ENCODE results near the gene ARHGEF39. TPM values are rescaled to one million over a fixed set of nuclear protein-coding genes. Genes with fewer than 3 reads are reported as not detected.
A peak's percentile ranks its signal among the peaks of the same experiment; 100 is the strongest.

The ARHGEF39 gene
- total and polyA plus RNA-seq, 2 experiments from 2014 or later: 5.2 to 9.4 TPM

DNA sequence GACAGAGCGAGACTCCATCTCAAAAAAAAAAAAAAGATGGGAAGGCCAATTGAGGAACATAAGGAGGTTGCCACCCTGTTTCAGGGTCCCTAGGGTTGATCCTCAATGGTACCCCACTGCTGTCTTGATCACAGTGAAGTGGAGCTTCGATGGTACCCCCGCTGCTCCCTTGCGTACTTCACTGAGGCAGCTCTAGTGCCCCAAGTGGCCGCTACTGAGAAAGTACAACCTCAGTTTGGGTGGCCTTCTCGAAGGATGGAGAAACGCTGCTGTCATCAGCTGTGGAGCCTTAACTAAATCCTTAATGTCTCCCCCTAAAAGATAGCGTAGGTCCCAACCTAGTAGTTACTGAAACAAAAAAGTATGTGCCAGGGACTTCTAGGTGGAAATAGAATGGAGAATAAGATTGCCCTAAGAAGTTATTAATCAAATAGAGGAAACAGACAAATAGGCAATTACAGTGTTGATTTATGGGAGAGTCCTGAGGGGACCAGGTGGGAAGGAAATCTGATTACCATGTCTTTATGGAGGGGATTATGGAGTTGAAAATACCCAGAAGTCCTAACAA is 53.7 kb downstream of the ARHGEF39 start:
- no peaks in the 10 kb centered on the region for H3K9me3 ChIP-seq (ENCODE audit: low read depth)
- H3K4me3 ChIP-seq: no peak overlapping the region
- H3K36me3 ChIP-seq (replicated peaks; ENCODE audit: insufficient read depth, low read depth): no peaks in the 10 kb centered on the region
- no peak overlapping the region for H3K27ac ChIP-seq
- peaks cover 13% of the 10 kb centered on the region for H3K79me2 ChIP-seq
- peaks cover 3% of the 10 kb centered on the region for H3K4me1 ChIP-seq (ENCODE audit: insufficient read depth)
- H3K27me3 ChIP-seq: peaks cover 20% of the 10 kb centered on the region
- 19% methylated on average over 8 of the region's 8 CpGs for WGBS (ENCODE audit: low lambda C conversion rate, missing lambda C conversion rate)
- H4K20me1 ChIP-seq (ENCODE audit: insufficient read depth, poor library complexity, severe bottlenecking): peaks cover 11% of the 10 kb centered on the region
- no peak overlapping the region for H3K4me2 ChIP-seq
- DNase-seq (ENCODE audit: low spot score): peak; percentile 53
- H3K9me2 ChIP-seq (replicated peaks; ENCODE audit: insufficient read depth): no peaks in the 10 kb centered on the region
- no peak overlapping the region for H2AFZ ChIP-seq
- TF ChIP-seq, protein P1, sequence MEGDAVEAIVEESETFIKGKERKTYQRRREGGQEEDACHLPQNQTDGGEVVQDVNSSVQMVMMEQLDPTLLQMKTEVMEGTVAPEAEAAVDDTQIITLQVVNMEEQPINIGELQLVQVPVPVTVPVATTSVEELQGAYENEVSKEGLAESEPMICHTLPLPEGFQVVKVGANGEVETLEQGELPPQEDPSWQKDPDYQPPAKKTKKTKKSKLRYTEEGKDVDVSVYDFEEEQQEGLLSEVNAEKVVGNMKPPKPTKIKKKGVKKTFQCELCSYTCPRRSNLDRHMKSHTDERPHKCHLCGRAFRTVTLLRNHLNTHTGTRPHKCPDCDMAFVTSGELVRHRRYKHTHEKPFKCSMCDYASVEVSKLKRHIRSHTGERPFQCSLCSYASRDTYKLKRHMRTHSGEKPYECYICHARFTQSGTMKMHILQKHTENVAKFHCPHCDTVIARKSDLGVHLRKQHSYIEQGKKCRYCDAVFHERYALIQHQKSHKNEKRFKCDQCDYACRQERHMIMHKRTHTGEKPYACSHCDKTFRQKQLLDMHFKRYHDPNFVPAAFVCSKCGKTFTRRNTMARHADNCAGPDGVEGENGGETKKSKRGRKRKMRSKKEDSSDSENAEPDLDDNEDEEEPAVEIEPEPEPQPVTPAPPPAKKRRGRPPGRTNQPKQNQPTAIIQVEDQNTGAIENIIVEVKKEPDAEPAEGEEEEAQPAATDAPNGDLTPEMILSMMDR (IDR thresholded peaks at IDR 0.05; ENCODE audit: poor library complexity): peak; percentile 61
- TF ChIP-seq EZH2 (IDR thresholded peaks at IDR 0.05; ENCODE audit: borderline replicate concordance): no peak

DNA sequence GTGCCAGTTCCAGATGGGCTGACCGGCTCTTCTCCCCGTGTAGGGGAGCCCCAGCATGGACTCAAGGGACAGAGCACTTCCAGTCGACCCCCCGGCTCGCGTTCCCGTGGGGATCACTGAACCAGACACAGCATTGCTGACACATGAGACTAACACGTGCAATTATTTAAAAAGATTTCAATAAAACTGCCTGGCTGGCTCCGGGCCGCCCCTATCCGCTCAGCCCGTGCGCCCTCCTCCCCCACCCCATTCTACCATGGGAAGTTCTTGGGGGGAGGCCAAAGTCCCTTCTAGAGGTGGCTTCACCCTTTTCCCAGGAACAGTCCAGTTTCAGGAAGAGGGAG is 55.2 kb downstream of the ARHGEF39 start:
- peaks cover 8% of the 10 kb centered on the region for H3K27me3 ChIP-seq
- no peak overlapping the region for H3K4me3 ChIP-seq
- peaks cover 20% of the 10 kb centered on the region for H3K79me2 ChIP-seq
- TF ChIP-seq EZH2 (IDR thresholded peaks at IDR 0.05; ENCODE audit: borderline replicate concordance) (no peak), EZH2phosphoT487 (IDR thresholded peaks at IDR 0.05; ENCODE audit: low read depth, severe bottlenecking, unreplicated experiment) (no peak)
- TF ChIP-seq, protein P1 (IDR thresholded peaks at IDR 0.05; ENCODE audit: poor library complexity): no peak
- peaks cover 18% of the 10 kb centered on the region for H4K20me1 ChIP-seq (ENCODE audit: insufficient read depth, poor library complexity, severe bottlenecking)
- no peaks in the 10 kb centered on the region for H3K36me3 ChIP-seq (replicated peaks; ENCODE audit: insufficient read depth, low read depth)
- H2AFZ ChIP-seq: no peak overlapping the region
- no peak overlapping the region for H3K4me2 ChIP-seq
- WGBS (ENCODE audit: low lambda C conversion rate, missing lambda C conversion rate): 96% methylated on average over 13 of the region's 13 CpGs
- no peak overlapping the region for H3K27ac ChIP-seq
- no peaks in the 10 kb centered on the region for H3K9me2 ChIP-seq (replicated peaks; ENCODE audit: insufficient read depth)
- H3K4me1 ChIP-seq (ENCODE audit: insufficient read depth): peaks cover 6% of the 10 kb centered on the region
- H3K9me3 ChIP-seq (ENCODE audit: low read depth): no peaks in the 10 kb centered on the region
- DNase-seq (ENCODE audit: low spot score): no peak

Small RNA genes lying within 50 kb of the gene (microRNA-seq; reads per million reads assigned to microRNA genes)
- gene MIR6852: 1.8 reads per million

Small RNA genes lying within 50 kb of the gene (small RNA-seq; reads per million reads assigned to genes)
- not detected for gene RMRP
- gene RN7SL22P: not detected

Other genes with a start within 250 kb of the ARHGEF39 start
- 12.6 and 17.7 TPM in 2 replicates for gene RUSC2, start 175.1 kb downstream of the ARHGEF39 start, total RNA-seq
- gene RUSC2, start 175.1 kb downstream of the ARHGEF39 start, polyA plus RNA-seq: 16.6 and 17.5 TPM in 2 replicates
- 17.4 and 20.1 TPM in 2 replicates for gene TESK1, start 59.9 kb downstream of the ARHGEF39 start, total RNA-seq
- 27.2 and 30.3 TPM in 2 replicates for gene TESK1, start 59.9 kb downstream of the ARHGEF39 start, polyA plus RNA-seq
- gene CD72, start 46.8 kb downstream of the ARHGEF39 start, total RNA-seq: 1.9 and 2.0 TPM in 2 replicates
- 1.1 and 1.3 TPM in 2 replicates for gene CD72, start 46.8 kb downstream of the ARHGEF39 start, polyA plus RNA-seq
- not detected in 2 replicates for gene SIT1, start 14.3 kb downstream of the ARHGEF39 start, total RNA-seq
- not detected in 2 replicates for gene SIT1, start 14.3 kb downstream of the ARHGEF39 start, polyA plus RNA-seq
- 1,377 and 3,174 TPM in 2 replicates for gene RMRP, start 7.2 kb downstream of the ARHGEF39 start, total RNA-seq
- not detected in 2 replicates for gene RMRP, start 7.2 kb downstream of the ARHGEF39 start, polyA plus RNA-seq
- 12.1 and 13.8 TPM in 2 replicates for gene CCDC107, start 6.9 kb downstream of the ARHGEF39 start, total RNA-seq
- 39.5 and 42.2 TPM in 2 replicates for gene CCDC107, start 6.9 kb downstream of the ARHGEF39 start, polyA plus RNA-seq
- 0.27 TPM in 1 of 2 replicates, not detected in the other for gene CA9, start 8.7 kb upstream of the ARHGEF39 start, total RNA-seq
- 2.1 and 2.4 TPM in 2 replicates for gene CA9, start 8.7 kb upstream of the ARHGEF39 start, polyA plus RNA-seq
- 98.7 and 106 TPM in 2 replicates for gene TPM2, start 24.7 kb upstream of the ARHGEF39 start, total RNA-seq
- 166 and 203 TPM in 2 replicates for gene TPM2, start 24.7 kb upstream of the ARHGEF39 start, polyA plus RNA-seq
- gene TLN1, start 67.0 kb upstream of the ARHGEF39 start, total RNA-seq: 100 and 113 TPM in 2 replicates
- gene TLN1, start 67.0 kb upstream of the ARHGEF39 start, polyA plus RNA-seq: 70.5 and 73.4 TPM in 2 replicates
- gene CREB3, start 67.5 kb upstream of the ARHGEF39 start, total RNA-seq: 54.6 and 69.6 TPM in 2 replicates
- gene CREB3, start 67.5 kb upstream of the ARHGEF39 start, polyA plus RNA-seq: 79.8 and 79.9 TPM in 2 replicates
- gene GBA2, start 84.0 kb upstream of the ARHGEF39 start, total RNA-seq: 58.5 and 60.5 TPM in 2 replicates
- 77.5 and 80.2 TPM in 2 replicates for gene GBA2, start 84.0 kb upstream of the ARHGEF39 start, polyA plus RNA-seq
- 17.1 and 19.3 TPM in 2 replicates for gene RGP1, start 84.1 kb upstream of the ARHGEF39 start, total RNA-seq
- gene RGP1, start 84.1 kb upstream of the ARHGEF39 start, polyA plus RNA-seq: 11.2 and 11.4 TPM in 2 replicates
- not detected in 2 replicates for gene MSMP, start 89.1 kb upstream of the ARHGEF39 start, total RNA-seq
- gene MSMP, start 89.1 kb upstream of the ARHGEF39 start, polyA plus RNA-seq: not detected in 2 replicates
- gene NPR2, start 126.4 kb upstream of the ARHGEF39 start, total RNA-seq: 12.8 and 13.9 TPM in 2 replicates
- gene NPR2, start 126.4 kb upstream of the ARHGEF39 start, polyA plus RNA-seq: 12.2 and 14.4 TPM in 2 replicates
- gene SPAG8, start 147.1 kb upstream of the ARHGEF39 start, total RNA-seq: 0.10 and 1.4 TPM in 2 replicates
- 0.55 and 0.63 TPM in 2 replicates for gene SPAG8, start 147.1 kb upstream of the ARHGEF39 start, polyA plus RNA-seq
- gene HINT2, start 149.8 kb upstream of the ARHGEF39 start, total RNA-seq: 31.9 and 45.7 TPM in 2 replicates
- 81.4 and 87.3 TPM in 2 replicates for gene HINT2, start 149.8 kb upstream of the ARHGEF39 start, polyA plus RNA-seq
- gene FAM221B, start 163.5 kb upstream of the ARHGEF39 start, total RNA-seq: not detected in 2 replicates
- gene FAM221B, start 163.5 kb upstream of the ARHGEF39 start, polyA plus RNA-seq: 0.26 TPM in 1 of 2 replicates, not detected in the other
- 7.5 and 12.3 TPM in 2 replicates for gene TMEM8B, start 164.0 kb upstream of the ARHGEF39 start, total RNA-seq
- 13.4 and 14.6 TPM in 2 replicates for gene TMEM8B, start 164.0 kb upstream of the ARHGEF39 start, polyA plus RNA-seq
- gene OR13J1, start 205.2 kb upstream of the ARHGEF39 start, total RNA-seq: not detected in 2 replicates
- gene OR13J1, start 205.2 kb upstream of the ARHGEF39 start, polyA plus RNA-seq: not detected in 2 replicates
- gene HRCT1, start 241.0 kb upstream of the ARHGEF39 start, total RNA-seq: 0.24 and 0.90 TPM in 2 replicates
- 0.72 and 1.8 TPM in 2 replicates for gene HRCT1, start 241.0 kb upstream of the ARHGEF39 start, polyA plus RNA-seq
- gene SPAAR, start 244.3 kb upstream of the ARHGEF39 start, total RNA-seq: not detected in 2 replicates
- gene SPAAR, start 244.3 kb upstream of the ARHGEF39 start, polyA plus RNA-seq: 0.52 TPM in 1 of 2 replicates, not detected in the other

Measured in hepatocyte (in vitro differentiated cells).